Measurements from ENCODE around the gene DHH. TPM values are rescaled to one million over a fixed set of nuclear protein-coding genes. Genes with fewer than 3 reads are reported as not detected.

The DHH gene
- total RNA-seq, 1 experiment from 2014 or later = 0.15 TPM

DNA sequence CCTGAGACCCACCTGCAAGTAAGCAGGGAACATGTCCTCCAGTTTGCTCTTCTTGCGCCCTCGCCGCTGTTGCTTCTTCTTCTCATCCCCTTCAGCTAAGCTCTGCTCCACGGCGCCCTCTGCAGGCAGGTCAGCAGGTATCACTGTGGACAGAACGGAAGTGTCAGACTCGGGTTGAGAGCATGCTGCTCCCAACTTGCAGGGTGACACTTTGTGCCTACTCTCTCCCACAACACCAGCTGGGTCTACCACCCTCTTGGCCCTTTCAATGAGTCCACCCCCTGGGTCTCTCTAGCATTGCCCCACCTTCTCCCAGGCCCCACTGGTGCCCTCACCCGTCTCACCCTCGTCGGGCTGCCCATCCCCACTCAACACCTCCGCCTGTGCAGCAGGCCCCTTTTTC, 50.7 kb downstream of the DHH start:
- Mint-ChIP-seq H3K27me3 (ENCODE audit: low read depth) (no peaks in the 10 kb centered on the region), H3K4me1 (no peaks in the 10 kb centered on the region), H3K27ac (no peak overlapping the region), H3K36me3 (peaks cover 78% of the 10 kb centered on the region), H3K9me3 (no peaks in the 10 kb centered on the region), H3K4me3 (no peak overlapping the region)
- ChIA-PET CTCF (interaction anchor here (0.6 to 2.6 kb wide), 30 partner anchors 10 to 188 kb away, joined by 3 to 37 read pairs (median 4); partner anchors contain the start of genes DDN, KMT2D, PRKAG1 and RND1), POLR2A (interaction anchor here (1.2 to 1.3 kb wide), 2 partner anchors 10 to 11 kb away, joined by 3 read pairs; no protein-coding TSS in a partner anchor)
- ATAC-seq (peak; percentile 86), DNase-seq (ENCODE audit: low spot score) (peak; percentile 91)
- TF ChIP-seq ZNF281 (CRISPR knock-in tag; IDR thresholded peaks at IDR 0.05) = no peak
- TF ChIP-seq ZBTB43 (CRISPR knock-in tag; IDR thresholded peaks at IDR 0.05) = no peak
- TF ChIP-seq, protein P1, sequence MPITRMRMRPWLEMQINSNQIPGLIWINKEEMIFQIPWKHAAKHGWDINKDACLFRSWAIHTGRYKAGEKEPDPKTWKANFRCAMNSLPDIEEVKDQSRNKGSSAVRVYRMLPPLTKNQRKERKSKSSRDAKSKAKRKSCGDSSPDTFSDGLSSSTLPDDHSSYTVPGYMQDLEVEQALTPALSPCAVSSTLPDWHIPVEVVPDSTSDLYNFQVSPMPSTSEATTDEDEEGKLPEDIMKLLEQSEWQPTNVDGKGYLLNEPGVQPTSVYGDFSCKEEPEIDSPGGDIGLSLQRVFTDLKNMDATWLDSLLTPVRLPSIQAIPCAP (CRISPR knock-in tag; IDR thresholded peaks at IDR 0.05) = 0 out of 2 replicates have a peak, but pooled peaks have one; percentile 44
- TF ChIP-seq CTCF (IDR thresholded peaks at IDR 0.05) = peak; percentile 76
- no peak for TF ChIP-seq ZNF138 (CRISPR knock-in tag; conservative IDR thresholded peaks at IDR 0.05)
- no peak for TF ChIP-seq ELF4 (CRISPR knock-in tag; IDR thresholded peaks at IDR 0.05; ENCODE audit: low read depth)

DNA sequence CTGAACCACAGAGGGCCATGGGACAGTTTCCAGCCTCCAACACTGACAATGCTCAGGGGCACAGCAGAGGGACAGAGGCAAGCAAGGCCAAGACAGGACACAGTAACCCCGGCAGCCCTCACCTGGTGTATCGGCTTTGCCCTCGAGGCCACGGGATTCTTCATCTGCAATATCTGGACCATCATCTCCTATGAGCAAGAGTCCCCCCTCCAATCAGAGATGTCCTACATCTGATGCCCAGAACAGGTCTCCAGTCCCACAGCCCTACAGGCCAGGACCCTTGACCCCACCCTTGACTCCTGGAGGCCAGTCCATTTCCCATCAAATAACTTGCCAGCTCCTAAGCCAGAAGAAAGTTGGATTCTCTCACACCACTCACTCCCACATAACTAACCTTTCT, 51.4 kb downstream of the DHH start:
- no peaks in the 10 kb centered on the region for H3K27me3 Mint-ChIP-seq (ENCODE audit: low read depth)
- ATAC-seq (no peak), DNase-seq (ENCODE audit: low spot score) (no peak)
- no peaks in the 10 kb centered on the region for H3K4me1 Mint-ChIP-seq
- TF ChIP-seq USF2 (CRISPR knock-in tag; IDR thresholded peaks at IDR 0.05) (no peak), FOXP4 (CRISPR knock-in tag; IDR thresholded peaks at IDR 0.05) (no peak)
- TF ChIP-seq, protein P2, sequence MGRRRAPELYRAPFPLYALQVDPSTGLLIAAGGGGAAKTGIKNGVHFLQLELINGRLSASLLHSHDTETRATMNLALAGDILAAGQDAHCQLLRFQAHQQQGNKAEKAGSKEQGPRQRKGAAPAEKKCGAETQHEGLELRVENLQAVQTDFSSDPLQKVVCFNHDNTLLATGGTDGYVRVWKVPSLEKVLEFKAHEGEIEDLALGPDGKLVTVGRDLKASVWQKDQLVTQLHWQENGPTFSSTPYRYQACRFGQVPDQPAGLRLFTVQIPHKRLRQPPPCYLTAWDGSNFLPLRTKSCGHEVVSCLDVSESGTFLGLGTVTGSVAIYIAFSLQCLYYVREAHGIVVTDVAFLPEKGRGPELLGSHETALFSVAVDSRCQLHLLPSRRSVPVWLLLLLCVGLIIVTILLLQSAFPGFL (CRISPR knock-in tag; IDR thresholded peaks at IDR 0.05; ENCODE audit: borderline replicate concordance) = no peak
- ChIA-PET CTCF (interaction anchor here (0.6 to 2.6 kb wide), 28 partner anchors 9 to 189 kb away, joined by 3 to 37 read pairs (median 4); partner anchors contain the start of genes DDN, KMT2D, PRKAG1 and RND1), POLR2A (interaction anchor here (1.2 to 1.6 kb wide), 3 partner anchors 10 to 13 kb away, joined by 3 read pairs; no protein-coding TSS in a partner anchor)
- no peak overlapping the region for H3K27ac Mint-ChIP-seq
- H3K9me3 Mint-ChIP-seq = no peaks in the 10 kb centered on the region
- peaks cover 77% of the 10 kb centered on the region for H3K36me3 Mint-ChIP-seq
- no peak overlapping the region for H3K4me3 Mint-ChIP-seq
